Mammary epithelial cell (primary cell): Measurements from ENCODE around the gene MERTK.

Experiments used
- EZH2 ChIP-seq: IDR thresholded peaks from 2 replicates; pipeline ENCODE4 v1.6.1; 2012; ENCODE audit warnings: low read length, inconsistent platforms, borderline replicate concordance
- TF ChIP-seq, protein P1 (sequence below), 2 donors: IDR thresholded peaks in 1 of 2; conservative IDR thresholded peaks in 1 of 2; 2 replicates each; pipeline ENCODE4 v1.5.1; 2011 to 2012; ENCODE audit warnings: inconsistent platforms in 2 of 2, low read length in 2 of 2, mild to moderate bottlenecking in 2 of 2, control low read depth in 1 of 2, low read depth in 1 of 2; ENCODE audit not compliant: insufficient read depth in 1 of 2; ENCODE audit errors: extremely low read depth in 1 of 2

DNA sequence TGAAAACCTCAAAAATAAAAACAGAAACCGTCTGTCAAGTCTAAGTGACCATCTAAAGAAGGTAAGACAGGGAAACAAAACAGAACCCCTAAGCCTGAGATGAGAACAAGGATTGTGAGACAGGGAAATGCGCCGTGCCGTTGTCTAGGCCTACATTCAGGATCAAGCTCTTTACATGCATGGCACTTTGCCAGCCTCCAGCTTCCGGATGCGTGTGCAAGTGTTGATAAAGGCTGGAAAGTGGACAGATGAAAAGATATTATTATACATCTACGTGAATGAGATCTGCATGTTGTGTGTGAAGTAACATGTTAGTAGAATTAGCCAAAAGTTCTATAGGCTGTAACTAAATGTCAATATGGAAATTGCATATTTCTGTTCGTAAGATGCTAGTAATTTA is 128.1 kb downstream of the MERTK start:
- TF ChIP-seq, protein P1, sequence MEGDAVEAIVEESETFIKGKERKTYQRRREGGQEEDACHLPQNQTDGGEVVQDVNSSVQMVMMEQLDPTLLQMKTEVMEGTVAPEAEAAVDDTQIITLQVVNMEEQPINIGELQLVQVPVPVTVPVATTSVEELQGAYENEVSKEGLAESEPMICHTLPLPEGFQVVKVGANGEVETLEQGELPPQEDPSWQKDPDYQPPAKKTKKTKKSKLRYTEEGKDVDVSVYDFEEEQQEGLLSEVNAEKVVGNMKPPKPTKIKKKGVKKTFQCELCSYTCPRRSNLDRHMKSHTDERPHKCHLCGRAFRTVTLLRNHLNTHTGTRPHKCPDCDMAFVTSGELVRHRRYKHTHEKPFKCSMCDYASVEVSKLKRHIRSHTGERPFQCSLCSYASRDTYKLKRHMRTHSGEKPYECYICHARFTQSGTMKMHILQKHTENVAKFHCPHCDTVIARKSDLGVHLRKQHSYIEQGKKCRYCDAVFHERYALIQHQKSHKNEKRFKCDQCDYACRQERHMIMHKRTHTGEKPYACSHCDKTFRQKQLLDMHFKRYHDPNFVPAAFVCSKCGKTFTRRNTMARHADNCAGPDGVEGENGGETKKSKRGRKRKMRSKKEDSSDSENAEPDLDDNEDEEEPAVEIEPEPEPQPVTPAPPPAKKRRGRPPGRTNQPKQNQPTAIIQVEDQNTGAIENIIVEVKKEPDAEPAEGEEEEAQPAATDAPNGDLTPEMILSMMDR (conservative IDR thresholded peaks at IDR 0.05 in 1 of 2, IDR thresholded peaks at IDR 0.05 in 1 of 2; ENCODE audit: extremely low read depth in 1 of 2, insufficient read depth in 1 of 2, low read depth in 1 of 2, low read length in 2 of 2) = no peak
- TF ChIP-seq EZH2 = no peak
